ENCODE measurements around the gene POU4F2. TPM values are rescaled to one million over a fixed set of nuclear protein-coding genes. Genes with fewer than 3 reads are reported as not detected.
A peak's percentile ranks its signal among the peaks of the same experiment; 100 is the strongest.

The POU4F2 gene
- total RNA-seq, 4 donors from 2014 or later, result not detected

DNA sequence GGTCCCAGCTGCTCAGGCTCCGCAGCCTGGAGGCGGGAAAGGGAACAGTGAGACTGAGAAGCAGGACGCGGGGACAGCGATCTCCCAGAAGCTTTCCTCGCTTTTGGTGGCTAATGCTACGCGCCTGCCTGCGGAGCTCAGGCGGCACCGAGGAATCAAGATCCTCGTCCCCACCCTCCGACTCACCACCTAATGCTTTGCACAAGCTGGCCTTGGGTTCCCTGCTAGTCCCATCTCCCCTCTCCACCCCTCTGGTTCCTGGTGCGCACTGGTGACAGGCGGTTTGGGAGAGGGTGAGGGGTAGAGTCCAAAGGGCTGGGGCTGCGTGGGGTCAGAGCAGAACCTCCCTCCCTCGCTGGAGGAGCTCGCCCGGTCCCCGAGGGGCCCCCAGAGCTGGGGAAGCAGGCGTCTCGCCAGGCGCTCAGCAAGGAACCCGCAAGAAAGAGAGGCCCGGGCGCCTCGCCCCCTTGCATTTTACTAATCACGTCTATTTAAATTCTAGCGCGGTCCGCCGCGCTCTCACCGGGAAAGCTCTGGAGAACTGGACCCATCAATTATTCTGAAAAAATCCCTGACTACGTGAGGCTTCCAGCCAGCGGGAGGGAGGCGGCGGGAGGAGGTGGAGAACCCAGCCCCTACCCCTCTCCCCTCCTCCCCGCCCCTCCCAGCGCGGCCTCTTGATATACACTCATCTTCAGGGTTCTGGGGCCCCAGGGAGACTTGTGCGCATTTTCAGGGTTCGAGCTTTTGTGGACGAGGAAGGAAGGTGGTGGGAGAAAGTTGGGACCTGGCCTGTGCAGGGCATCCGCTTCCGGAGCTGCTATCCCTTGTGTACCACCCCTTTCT, 9.1 kb downstream of the POU4F2 start:
- peaks cover 0 to 28% of the 10 kb centered on the region in 2 donors for H3K27me3 ChIP-seq
- H3K4me1 ChIP-seq, result no peaks in the 10 kb centered on the region
- DNase-seq, result no peak
- TF ChIP-seq CTCF (IDR thresholded peaks at IDR 0.05) (no peak), POLR2A (IDR thresholded peaks at IDR 0.05) (no peak)
- intact Hi-C loops (cut with DNase I; ENCODE audit: low total_unique reads), result no loop called here
- no peak overlapping the region for H3K4me3 ChIP-seq
- no peaks in the 10 kb centered on the region for H3K9me3 ChIP-seq
- no peak overlapping the region for H3K27ac ChIP-seq
- H3K36me3 ChIP-seq, result no peaks in the 10 kb centered on the region

DNA sequence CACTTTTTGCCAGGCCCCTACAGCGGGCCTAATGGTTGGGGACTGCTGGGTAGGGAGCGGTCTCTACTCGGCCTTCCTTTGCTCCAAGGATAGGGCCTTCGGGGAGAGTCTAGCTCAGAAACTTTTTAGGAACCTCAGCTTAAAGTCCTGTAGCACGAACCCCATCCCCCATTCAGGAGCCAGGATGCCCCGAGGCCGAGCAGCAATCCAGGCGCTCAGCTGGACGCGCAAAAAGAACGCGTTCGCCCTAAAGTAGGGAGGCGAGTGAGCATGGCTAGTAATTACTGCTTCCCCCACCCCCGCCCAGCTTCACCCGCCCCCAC, 9.7 kb downstream of the POU4F2 start:
- H3K27ac ChIP-seq, result no peak overlapping the region
- peaks cover 0 to 27% of the 10 kb centered on the region in 2 donors for H3K27me3 ChIP-seq
- intact Hi-C loops (cut with DNase I; ENCODE audit: low total_unique reads), result no loop called here
- no peak for DNase-seq
- H3K9me3 ChIP-seq, result no peaks in the 10 kb centered on the region
- no peak for TF ChIP-seq POLR2A (IDR thresholded peaks at IDR 0.05)
- TF ChIP-seq CTCF (IDR thresholded peaks at IDR 0.05), result no peak
- H3K36me3 ChIP-seq, result no peaks in the 10 kb centered on the region
- H3K4me1 ChIP-seq, result no peaks in the 10 kb centered on the region
- H3K4me3 ChIP-seq, result no peak overlapping the region

GRCh38 chr4:146649232-146649631, 10.5 kb downstream of the POU4F2 start:
- H3K27ac ChIP-seq, result no peak overlapping the region
- no peaks in the 10 kb centered on the region for H3K9me3 ChIP-seq
- peaks cover 0 to 27% of the 10 kb centered on the region in 2 donors for H3K27me3 ChIP-seq
- no peaks in the 10 kb centered on the region for H3K4me1 ChIP-seq
- H3K4me3 ChIP-seq, result no peak overlapping the region
- intact Hi-C loops (cut with DNase I; ENCODE audit: low total_unique reads), result no loop called here
- no peak for DNase-seq
- no peak for TF ChIP-seq CTCF (IDR thresholded peaks at IDR 0.05)
- TF ChIP-seq POLR2A (IDR thresholded peaks at IDR 0.05), result no peak
- H3K36me3 ChIP-seq, result no peaks in the 10 kb centered on the region

DNA sequence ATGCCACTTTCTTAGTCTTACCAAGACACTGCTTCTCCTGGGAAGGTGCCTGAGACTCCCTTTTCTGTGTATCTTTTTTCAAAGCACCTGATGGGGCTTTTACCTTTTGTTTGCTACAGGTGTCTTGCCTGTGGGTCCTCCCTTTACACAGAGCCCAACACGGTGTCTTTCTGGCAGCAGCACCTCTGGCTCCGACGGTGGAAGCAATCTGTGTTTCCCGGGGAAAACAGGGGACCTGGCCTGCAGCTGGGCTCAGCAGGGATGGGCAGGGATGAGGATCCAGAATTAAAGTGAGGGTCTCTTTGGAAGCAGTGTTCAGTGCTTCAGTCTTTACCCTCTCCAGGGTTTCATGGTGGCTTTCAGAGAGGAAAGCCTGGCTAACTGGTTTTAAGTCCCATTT, 11.3 kb downstream of the POU4F2 start:
- H3K36me3 ChIP-seq, result no peaks in the 10 kb centered on the region
- no peak overlapping the region for H3K4me3 ChIP-seq
- peaks cover 0 to 27% of the 10 kb centered on the region in 2 donors for H3K27me3 ChIP-seq
- DNase-seq, result no peak
- no peak overlapping the region for H3K27ac ChIP-seq
- H3K9me3 ChIP-seq, result no peaks in the 10 kb centered on the region
- no peaks in the 10 kb centered on the region for H3K4me1 ChIP-seq
- intact Hi-C loops (cut with DNase I; ENCODE audit: low total_unique reads), result no loop called here
- TF ChIP-seq CTCF (IDR thresholded peaks at IDR 0.05) (no peak), POLR2A (IDR thresholded peaks at IDR 0.05) (no peak)

- no peak for DNase-seq
- peak overlapping the region; percentile 10 to 34 for H3K4me3 ChIP-seq
- intact Hi-C loops (cut with DNase I; ENCODE audit: low total_unique reads), result no loop called here
- no peaks in the 10 kb centered on the region for H3K36me3 ChIP-seq
- no peaks in the 10 kb centered on the region for H3K9me3 ChIP-seq
- no peak overlapping the region for H3K27ac ChIP-seq
- H3K27me3 ChIP-seq, result peaks cover 0 to 12% of the 10 kb centered on the region in 2 donors
- no peak for TF ChIP-seq POLR2A (IDR thresholded peaks at IDR 0.05)
- no peak for TF ChIP-seq CTCF (IDR thresholded peaks at IDR 0.05)
- H3K4me1 ChIP-seq, result no peaks in the 10 kb centered on the region
Measured at GRCh38 chr4:146654687-146655520, 16.2 kb downstream of the POU4F2 start.
